NCI-H2227 (cell line): ENCODE data around the gene CDK11B.
"Not testable (repeated sequence)": the region's sequence is repeated elsewhere in the genome, so short reads cannot be mapped to it uniquely, and the experiment has no call there.

Experiments used
- DNase-seq: peaks from one replicate; lab custom pipeline; 2025; ENCODE audit not compliant: unreplicated experiment; lab: John Stamatoyannopoulos, UW

The CDK11B gene

DNA sequence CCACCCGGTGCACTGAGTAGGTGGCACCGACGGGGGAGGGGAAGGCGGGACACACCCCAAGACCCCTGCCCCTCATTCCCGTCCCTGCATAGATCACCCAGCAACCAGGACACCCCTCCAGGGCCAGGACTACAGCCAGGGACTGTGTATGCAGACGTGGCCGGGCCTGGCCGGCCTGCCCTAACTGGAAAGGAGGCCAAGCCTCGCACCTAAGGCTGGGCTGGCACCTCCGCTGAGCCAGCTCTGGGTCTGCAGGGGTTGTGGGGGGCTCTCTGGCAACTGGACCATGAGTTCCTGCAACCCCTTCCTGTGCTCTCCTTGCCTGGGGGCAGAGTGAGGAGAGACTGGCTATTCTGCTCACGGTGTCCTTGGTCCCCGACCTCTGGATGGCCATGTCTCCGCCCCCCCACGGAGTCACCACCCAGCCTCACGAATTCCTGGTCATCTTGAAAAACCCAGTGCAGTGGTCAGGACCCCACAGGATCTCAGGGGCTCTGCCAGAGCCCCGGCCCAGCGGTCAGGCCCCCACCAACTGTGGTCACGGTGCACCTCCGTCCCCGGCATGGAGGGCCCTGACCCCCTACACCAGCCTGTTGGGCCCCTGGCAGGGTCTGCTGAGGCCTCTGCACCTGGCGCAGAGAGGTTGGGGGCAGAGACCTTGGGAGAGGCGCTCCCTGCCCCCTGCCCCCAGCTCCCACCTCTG, 57.8 kb downstream of the CDK11B start:
- no peak for DNase-seq

DNA sequence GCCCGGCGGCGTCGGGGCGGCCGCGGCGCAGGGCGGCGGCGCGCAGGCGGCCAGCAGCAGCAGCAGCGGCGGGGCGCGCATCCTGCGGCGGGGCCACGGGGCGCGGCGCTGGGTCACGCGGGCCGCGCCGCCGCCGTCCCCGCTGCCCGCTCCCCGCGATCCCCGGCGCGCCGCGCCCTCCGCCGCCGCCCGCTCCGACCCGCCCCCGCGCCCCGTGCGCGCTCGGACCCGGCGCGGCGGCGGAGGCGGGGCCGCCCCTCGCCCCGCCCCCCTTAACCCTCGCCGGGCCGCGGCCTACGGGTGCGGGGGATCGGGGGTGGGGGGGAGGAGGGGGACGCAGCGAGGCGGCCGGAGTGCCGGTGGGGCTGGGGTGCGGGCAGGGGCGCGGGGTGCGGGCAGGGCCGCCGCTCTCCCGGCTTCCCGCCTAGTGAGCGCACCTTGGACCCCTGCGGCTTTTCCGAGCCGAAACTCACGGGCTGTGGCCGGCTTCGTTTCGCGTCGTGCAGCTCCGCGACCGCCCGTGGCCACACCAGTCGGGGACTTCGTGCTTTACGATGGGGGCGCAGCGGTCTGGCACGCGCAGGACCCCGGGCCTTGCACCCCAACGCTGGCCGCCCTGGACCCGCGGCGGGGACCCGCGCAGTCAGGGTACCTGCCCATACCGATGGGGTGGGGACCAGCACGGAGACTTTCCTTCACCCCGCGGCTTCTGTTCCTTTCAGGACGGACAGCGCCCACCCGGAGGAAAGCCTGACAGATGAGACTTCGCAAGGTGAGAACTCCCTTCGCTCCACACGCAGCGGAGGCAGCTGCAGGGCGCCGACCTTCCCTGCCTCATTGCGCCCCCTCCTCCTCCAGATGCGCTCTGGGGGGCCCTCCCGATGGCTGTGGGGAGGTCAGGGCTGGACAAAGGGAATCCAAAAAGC, 58.6 kb downstream of the CDK11B start, which contains the start of gene FNDC10:
TSS of gene FNDC10 (minus strand) at position 201 of the 926 bp plus-strand sequence. CDS start at position 81, 120 bp downstream.
- DNase-seq: peak; percentile 45

DNA sequence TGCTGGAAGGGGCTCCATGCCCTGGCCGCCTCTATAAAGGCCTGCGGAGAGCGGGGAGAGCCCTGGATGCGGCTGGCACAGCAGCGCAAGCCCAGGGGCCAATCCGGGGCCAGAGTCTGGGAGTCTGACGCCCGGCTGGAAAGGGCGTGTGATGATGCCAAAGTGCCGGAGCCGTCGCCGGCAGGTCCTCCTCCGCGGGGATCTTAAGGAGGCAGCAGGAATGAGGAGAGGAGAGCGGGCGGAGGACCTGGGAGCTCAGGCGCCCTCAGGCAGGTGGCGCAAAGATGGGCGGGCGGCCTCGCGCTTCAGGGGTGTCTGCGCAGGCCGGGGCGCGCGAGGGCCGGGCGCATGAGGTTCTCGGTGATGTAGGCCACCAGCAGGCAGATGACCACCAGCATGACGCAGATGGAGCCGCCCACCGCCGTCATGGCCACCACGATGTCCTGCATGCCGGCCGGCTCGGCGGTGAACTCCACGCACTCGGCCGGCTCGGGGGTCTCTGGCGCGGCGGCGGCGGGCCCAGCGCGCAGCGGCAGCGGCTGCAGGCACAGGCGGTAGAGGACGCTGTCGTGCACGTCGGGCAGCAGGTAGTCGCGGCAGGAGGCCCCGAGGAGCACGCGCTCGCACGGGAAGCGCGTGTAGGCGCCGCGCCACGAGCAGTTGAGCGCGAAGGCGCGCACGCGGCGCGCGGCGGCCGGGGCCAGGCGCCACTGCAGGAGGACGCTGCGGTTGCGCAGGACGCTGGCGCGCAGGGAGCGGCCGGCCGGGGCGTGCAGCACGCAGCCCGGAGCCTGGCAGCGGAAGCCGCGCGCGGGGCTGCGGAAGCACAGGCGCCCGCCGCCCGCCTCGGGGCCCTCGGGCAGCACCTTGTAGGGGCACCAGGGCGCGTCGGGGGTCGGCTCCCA, 59.5 kb downstream of the CDK11B start:
- peak; percentile 67 for DNase-seq

DNA sequence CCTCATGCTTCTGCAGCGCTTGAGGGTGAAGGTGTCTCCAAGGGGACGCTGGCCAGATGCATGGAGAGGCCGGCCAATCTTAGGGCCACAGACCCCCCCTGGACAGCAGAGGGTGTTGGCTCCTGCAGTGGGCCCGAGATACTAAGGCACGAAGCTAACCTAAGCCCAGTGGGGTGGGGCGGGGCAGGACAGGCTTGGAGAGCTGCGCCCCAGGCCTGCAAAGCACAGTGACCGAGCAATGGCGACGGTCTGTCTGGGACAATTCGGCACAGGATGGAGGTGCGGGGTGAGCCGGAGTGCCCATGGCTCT, 60.1 kb downstream of the CDK11B start:
- DNase-seq: no peak

DNA sequence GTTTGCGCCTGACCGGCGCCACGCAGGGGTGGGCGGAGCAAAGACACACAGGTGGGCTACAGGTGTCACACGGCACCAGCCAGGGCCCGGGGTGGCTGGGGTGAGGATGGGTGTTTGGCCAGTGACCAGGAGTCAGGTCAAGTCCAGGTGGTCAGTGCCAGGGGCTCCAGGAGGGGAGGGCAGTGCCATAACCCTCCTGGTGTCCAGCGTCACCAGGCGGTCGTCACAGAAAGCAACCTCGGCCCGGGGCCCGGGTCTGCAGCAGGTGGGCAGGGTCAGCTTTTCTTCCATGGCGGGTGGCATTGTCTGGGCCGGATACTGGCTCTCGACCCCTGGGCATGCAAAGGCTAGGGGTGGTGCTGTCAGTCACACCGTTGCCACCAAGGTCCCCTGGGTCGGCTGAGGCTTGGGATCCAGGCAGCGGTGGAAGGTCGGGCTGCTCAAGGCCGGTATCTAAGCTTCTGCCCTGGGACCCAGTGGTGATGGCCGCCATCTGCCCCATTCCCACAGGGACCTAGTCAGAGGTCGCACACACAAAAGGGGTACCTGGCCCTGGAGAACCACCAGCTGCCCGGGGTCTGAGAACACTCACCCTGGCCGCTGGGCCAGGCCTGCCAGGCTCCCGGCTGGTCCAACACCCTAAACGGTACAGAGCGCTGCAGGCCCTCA, 60.6 kb downstream of the CDK11B start:
- no peak for DNase-seq

DNA sequence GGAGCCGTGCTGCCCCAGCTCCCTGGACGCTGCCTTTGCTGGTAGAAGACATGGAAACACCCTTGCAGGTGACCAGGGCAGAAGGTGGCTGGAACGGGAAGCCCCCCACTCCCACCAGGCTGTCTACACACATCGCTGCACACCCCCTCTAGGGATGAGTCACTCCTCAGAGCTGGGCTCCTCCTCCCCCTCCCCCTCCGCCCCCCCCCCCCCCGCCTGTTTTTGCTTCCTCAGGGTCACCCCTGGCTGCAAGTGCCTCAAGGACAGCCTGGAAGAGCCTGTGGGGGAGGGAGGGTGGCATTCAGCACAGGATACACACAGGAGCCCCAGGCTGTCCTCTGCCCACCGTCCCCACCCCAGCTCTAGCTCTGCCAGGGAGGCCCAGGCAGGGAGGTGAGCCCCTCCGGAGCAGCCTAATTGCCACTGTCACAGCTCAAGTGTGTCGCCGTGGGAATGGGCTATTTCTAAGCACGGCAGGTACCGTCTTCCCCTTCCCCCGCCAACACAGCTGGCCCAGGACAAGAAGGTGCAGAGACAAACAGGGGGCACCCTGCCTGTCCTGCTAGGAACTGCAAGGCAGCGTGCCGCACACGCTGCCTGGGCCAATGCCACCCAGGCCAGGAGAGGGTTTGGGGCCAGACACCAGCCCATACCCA, 61.4 kb downstream of the CDK11B start:
- DNase-seq: peak; percentile 45

DNA sequence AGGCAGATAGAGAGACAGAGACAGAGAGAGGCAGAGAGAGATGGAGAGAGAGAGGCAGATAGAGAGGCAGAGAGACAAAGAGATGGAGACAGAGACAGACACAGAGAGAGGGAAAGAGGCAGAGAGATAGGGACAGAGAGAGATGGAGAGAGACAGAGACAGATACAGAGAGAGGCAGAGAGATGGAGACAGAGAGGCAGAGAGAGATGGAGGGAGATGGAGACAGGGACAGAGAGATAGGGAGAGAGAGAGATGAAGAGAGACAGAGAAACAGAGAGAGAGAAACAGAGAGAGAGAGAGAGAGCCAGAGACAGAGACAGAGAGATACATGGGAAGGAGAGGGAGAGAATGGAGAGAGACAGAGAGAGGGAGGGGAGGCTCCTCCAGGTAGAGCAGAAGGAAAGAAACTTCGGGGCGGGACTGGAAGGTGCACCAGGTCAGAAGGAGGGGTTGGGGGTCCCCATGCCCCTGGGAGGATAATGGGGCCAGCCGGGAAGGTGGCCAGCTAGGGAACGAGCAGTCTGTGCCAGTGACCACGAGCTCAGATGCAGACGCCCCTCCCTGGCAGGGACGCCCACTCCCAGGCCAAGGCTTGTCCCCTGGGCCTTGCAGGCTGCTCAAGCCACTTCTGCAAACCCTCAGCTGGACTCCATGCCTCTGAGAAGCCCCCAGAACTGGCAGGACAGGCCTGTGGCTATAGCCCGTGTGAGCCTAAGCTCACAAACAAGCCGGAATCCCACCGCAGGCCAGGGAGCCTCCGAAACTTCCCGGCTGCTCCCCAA, 62.1 kb downstream of the CDK11B start:
- no peak for DNase-seq

DNA sequence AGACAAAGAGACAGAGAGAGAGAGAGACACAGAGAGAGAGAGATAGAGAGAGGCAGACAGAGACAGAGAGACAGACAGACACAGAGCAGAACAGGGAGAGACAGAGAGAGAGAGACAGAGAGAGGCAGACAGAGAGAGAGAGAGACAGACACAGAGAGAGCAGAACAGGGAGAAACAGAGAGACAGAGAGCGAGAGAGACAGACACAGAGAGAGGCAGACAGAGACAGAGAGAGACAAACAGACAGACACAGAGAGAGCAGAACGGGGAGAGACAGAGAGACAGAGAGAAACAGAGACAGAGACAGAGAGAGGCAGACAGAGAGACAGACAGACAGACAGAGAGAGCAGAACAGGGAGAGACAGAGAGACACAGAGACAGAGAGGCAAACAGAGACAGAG, 63.5 kb downstream of the CDK11B start:
- not testable (repeated sequence) for DNase-seq

DNA sequence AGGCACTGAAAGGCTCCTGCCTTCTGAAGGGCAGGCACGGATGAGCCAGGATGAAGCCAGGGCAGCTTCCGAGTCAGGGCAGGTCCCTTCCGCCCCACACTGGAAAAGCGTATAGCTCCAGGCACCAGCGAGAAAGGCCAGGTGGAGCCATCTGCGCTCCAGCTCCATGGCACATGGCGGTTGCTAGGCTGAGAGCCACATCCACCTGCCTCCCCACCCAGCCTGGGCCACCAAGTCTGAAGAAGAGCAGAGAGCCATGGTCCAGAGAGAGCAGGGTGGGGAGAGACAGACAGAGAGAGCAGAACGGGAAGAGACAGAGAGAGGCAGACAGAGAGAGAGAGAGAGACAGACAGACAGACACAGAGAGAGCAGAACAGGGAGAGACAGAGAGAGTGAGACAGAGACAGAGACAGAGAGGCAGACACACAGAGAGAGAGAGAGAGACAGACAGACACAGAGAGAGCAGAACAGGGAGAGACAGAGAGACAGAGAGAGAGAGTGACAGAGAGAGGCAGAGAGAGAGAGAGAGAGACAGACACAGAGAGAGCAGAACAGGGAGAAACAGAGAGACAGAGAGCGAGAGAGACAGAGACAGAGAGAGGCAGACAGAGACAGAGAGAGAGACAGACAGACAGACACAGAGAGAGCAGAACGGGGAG, 64.1 kb downstream of the CDK11B start:
- DNase-seq: no peak

DNA sequence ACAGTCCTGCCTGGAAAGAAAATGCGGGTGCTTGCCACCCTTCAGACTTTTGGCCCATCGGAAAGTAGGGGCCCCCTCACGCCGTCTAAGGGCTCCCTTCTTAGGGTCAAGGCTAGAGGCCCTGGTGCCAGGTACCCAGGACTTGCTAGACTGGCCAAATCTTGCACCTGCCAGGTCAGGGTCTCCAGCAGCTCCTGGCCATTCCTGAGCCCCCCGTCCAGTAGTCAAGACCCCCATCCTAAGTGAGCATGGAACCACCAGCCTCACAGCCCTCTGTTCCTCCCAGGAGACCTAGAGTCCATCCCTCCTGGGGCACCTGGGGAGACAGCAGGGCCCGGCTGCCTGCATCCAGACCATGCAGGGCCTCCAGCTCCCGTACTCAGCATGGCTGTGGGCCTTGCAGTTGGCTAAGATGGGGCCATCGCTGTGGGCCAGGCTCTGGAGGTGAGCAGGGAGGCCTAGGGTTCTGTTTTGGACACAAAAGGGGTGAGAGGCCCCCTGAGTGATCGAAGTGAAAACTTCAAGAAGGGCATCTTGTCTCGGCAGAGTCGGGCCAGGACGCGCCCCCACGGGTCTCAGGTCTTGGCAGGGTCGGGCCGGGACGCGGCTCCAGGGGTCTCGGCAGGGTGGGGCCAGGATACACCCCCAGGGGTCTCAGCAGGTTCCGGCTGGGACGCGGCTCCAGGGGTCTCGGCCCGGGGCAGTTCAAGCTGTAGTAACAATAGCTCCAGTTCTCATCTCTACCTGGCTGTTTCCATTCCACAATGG, 64.8 kb downstream of the CDK11B start:
- no peak for DNase-seq

DNA sequence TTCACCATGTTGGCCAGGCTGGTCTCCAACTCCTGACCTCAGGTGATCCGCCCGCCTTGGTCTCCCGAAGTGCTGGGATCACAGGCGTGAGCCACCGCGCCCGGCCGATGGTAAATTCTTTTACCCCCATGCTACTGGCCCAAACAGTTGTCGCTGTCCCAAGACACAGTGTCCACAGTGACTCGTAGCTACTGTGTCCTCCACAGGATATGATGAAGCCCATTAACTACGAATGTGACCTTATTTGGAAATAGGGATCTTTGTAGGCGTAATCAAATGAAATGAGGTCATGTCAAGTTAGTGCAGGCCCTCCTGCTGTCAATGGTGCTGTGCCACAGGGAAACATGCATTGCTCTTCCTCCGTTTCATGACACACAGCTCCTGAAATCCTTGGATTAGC, 67.4 kb downstream of the CDK11B start:
- no peak for DNase-seq
